Effector memory CD4-positive, alpha-beta T cell (primary cell): Measurements from ENCODE around the gene CD4.
A peak's percentile ranks its signal among the peaks of the same experiment; 100 is the strongest.
"Not testable (repeated sequence)": the region's sequence is repeated elsewhere in the genome, so short reads cannot be mapped to it uniquely, and the experiment has no call there.

ENCODE experiments used
- DNase-seq, 3 donors: peaks; one replicate each; pipeline ENCODE4 v3.0.0-alpha.2; 2020
- H3K27ac ChIP-seq: 2 replicates; pipeline ENCODE4 v1.7.0; 2013; ENCODE audit warnings: mild to moderate bottlenecking, low read length, moderate library complexity; ENCODE audit not compliant: insufficient read depth, poor library complexity, severe bottlenecking
- H3K27me3 ChIP-seq: replicated peaks from 2 replicates; pipeline ENCODE4 v1.7.0; 2013; ENCODE audit warnings: mild to moderate bottlenecking, low read length; ENCODE audit not compliant: insufficient read depth, control insufficient read depth, poor library complexity, severe bottlenecking
- H3K36me3 ChIP-seq: 2 replicates; pipeline ENCODE4 v1.7.0; 2013; ENCODE audit warnings: mild to moderate bottlenecking, low read length, moderate library complexity; ENCODE audit not compliant: control insufficient read depth, insufficient read depth
- H3K4me1 ChIP-seq: 2 replicates; pipeline ENCODE4 v1.7.0; 2013; ENCODE audit warnings: low read length, mild to moderate bottlenecking; ENCODE audit not compliant: control insufficient read depth, insufficient read depth, poor library complexity, severe bottlenecking
- H3K4me3 ChIP-seq: 2 replicates; pipeline ENCODE4 v1.7.0; 2013; ENCODE audit warnings: low read length, low read depth, mild to moderate bottlenecking; ENCODE audit not compliant: insufficient read depth, poor library complexity, severe bottlenecking
- H3K9me3 ChIP-seq: 2 replicates; pipeline ENCODE4 v1.7.0; 2013; ENCODE audit warnings: mild to moderate bottlenecking, low read length, moderate library complexity; ENCODE audit not compliant: control insufficient read depth

CD4 gene

DNA sequence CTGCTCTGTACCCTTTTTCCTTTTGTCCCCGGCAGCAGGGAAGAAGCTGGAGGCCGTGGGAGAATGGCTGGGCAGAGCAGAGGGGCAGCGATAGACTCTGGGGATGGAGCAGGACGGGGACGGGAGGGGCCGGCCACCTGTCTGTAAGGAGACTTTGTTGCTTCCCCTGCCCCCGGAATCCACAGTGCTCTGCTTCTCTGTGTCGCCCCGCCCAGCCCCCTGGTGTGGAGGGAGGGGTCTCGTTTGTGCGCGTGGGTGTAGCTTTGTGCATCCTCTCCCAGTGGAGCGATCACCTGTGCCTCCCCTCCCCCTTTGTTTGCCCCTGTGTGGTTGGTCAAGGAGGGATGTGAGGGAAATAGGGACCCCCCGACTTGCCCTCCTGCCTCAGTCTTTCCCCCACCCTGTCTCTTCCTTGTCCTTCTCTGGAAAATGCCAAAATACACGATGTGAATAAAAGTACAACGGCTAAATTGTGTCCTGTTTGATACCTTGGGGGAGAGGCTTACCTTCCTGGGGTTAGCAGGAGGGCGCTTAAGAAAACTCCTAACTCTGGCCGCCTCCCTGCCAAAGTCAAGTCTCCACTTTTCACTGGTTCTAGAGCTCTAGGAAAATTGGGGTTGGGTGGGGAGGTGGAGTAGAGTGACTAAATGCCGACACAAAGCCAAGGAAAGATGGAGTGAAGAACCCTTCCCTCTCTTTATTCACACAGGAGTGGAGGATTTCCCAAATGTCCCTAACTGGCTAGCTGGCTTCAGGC lies 77.0 kb downstream of the CD4 start:
- no peaks in the 10 kb centered on the region for H3K9me3 ChIP-seq
- H3K36me3 ChIP-seq: peaks cover 38% of the 10 kb centered on the region
- H3K27ac ChIP-seq: peak overlapping the region; percentile 79
- no peak for DNase-seq
- H3K4me3 ChIP-seq: peak overlapping the region; percentile 93
- H3K27me3 ChIP-seq: no peaks in the 10 kb centered on the region
- H3K4me1 ChIP-seq: peaks cover 34% of the 10 kb centered on the region

DNA sequence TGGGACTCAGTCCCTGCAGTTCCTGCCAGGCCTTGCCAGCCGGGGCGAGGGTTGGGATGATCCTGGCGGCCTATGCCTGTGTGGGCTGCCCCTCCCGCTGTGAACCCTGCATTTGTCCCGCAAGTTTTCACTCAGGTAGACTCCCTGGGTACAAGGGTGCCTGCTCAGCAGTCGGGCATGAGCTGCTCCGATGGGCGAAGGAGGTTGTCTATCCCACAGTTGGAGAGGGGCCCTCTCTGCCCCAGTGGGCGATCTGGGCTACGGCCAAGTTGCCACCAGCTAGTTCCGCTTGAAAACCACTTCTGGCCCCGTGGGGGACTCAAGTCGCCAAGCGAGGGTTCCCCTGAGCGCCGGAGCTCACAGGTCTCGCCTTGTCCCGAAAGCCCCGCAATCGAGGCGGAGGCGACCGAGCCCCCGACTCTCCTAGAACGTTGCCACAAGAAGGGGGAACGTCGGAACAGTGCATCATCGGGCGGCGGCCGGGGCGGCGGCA lies 77.6 kb downstream of the CD4 start:
- Histone ChIP-seq H3K9me3 (no peaks in the 10 kb centered on the region), H3K36me3 (peaks cover 31% of the 10 kb centered on the region), H3K27ac (peak overlapping the region; percentile 79), H3K4me1 (peaks cover 40% of the 10 kb centered on the region), H3K27me3 (no peaks in the 10 kb centered on the region), H3K4me3 (peak overlapping the region; percentile 93)
- DNase-seq: no peak

DNA sequence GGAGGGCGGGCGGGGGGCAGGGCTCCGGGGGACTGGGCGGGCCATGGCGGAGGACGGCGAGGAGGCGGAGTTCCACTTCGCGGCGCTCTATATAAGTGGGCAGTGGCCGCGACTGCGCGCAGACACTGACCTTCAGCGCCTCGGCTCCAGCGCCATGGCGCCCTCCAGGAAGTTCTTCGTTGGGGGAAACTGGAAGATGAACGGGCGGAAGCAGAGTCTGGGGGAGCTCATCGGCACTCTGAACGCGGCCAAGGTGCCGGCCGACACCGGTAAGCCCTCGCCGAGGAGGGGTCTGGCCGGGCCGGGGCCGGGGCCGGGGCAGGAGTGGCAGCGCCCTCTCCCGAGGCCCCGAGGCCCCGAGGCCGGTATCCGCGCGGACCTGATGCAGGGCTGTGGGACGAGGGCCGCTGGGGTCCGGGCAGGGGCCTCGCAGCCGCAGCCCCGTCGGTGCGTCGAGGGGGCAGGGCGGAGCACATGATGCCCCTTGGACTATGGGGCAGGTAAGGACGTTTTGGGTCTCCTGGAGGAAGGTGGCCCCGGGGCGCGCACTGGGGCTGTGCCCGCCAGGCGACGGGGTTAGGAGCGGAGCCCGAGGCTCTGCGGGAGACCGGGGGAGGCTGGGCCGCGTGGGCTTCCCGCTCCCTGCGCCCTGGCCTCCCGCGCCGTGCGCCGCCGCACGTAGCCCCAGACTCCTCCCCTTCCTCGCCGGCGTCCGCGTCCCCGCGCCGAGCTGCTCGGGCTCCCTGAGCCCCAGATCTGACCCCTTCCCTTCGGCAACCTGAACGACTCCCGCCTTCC lies 78.3 kb downstream of the CD4 start, which contains the start of gene TPI1:
TPI1 (plus strand) TSS at position 119 of the 798 bp plus-strand sequence; CDS start at position 155, 36 bp downstream.
- Histone ChIP-seq H3K27ac (peak within 1 kb of the TSS; percentile 79), H3K4me3 (peak within 1 kb of the TSS; percentile 93), H3K36me3 (peaks cover 28% of the 10 kb centered on the region), H3K27me3 (no peaks in the 10 kb centered on the region), H3K4me1 (peaks cover 44% of the 10 kb centered on the region), H3K9me3 (no peaks in the 10 kb centered on the region)
- peak; percentile 66 to 79 (median 75) for DNase-seq

DNA sequence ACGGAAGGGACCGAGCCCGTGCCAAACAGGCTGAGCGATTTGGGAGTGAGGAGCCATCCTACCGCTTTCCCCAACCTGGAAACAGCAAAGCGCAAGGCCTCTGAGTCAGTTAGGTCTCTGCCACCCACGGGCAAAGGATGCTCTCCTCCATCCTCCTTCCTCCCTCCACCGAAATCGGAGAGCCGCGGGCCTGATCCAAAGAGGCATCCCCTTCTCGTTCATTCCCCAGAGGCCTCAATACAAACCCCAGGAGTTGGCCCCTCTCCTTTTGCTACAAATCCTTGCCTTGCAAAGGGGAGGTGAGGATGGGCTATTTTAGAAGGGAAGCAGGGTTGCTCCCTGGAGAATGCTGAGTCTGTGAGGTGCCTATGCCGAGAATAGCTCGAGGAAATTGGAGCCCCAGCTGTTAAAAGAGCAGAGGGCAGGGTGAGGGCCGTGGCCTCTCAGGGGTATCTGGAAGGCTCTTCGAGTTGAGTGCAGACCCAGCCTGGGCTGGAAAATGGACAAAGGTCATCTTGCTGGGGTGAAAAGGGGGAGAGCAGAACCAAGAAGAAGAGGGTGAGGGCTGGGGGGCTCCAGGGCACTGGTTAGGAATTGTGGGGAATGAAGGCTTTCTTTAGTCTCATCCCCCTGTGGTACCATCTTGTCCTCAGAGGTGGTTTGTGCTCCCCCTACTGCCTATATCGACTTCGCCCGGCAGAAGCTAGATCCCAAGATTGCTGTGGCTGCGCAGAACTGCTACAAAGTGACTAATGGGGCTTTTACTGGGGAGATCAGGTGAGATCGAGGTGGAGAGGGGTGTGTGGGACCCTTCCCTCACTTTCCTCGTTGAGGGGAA lies 79.1 kb downstream of the CD4 start:
- peaks cover 20% of the 10 kb centered on the region for H3K36me3 ChIP-seq
- H3K27ac ChIP-seq: peak overlapping the region; percentile 79
- H3K27me3 ChIP-seq: no peaks in the 10 kb centered on the region
- DNase-seq: no peak
- H3K4me3 ChIP-seq: peak overlapping the region; percentile 93
- no peaks in the 10 kb centered on the region for H3K9me3 ChIP-seq
- peaks cover 44% of the 10 kb centered on the region for H3K4me1 ChIP-seq

DNA sequence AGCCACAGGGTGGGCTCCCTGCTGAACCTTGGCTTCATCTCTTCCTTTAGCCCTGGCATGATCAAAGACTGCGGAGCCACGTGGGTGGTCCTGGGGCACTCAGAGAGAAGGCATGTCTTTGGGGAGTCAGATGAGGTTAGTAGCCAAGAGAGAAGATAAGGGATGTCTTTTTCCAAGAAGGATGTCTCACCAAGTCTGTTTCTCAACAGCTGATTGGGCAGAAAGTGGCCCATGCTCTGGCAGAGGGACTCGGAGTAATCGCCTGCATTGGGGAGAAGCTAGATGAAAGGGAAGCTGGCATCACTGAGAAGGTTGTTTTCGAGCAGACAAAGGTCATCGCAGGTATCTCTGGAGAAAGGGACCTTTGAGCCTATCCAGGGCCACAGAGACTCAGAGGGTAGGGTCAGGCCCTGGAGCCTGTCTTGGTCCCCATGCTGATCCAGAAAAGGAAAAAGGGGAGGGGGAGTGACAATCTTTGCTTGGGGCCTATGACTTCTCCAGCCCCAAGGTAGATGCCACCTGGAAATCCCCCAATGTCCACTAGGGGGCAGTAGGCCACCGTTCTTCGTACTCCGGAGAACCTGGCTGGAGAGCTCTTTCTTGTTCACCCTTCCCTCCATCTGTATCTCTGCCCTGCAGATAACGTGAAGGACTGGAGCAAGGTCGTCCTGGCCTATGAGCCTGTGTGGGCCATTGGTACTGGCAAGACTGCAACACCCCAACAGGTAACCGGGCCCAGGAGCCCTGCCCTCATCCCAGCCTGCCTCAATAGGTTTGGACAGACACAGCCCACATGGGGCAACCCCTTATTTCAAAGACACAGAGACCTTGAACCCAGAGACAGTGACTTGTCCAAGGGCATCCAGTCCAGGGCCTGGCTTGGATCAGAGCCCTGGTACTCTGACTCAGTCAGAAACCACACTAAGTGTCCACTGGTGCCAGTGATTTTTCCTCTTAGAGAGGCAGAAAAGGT lies 80.0 kb downstream of the CD4 start:
- Histone ChIP-seq H3K4me3 (no peak overlapping the region), H3K4me1 (peaks cover 44% of the 10 kb centered on the region), H3K36me3 (peaks cover 12% of the 10 kb centered on the region)

DNA sequence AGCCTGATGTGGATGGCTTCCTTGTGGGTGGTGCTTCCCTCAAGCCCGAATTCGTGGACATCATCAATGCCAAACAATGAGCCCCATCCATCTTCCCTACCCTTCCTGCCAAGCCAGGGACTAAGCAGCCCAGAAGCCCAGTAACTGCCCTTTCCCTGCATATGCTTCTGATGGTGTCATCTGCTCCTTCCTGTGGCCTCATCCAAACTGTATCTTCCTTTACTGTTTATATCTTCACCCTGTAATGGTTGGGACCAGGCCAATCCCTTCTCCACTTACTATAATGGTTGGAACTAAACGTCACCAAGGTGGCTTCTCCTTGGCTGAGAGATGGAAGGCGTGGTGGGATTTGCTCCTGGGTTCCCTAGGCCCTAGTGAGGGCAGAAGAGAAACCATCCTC lies 81.0 kb downstream of the CD4 start:
- H3K4me3 ChIP-seq, H3K9me3 ChIP-seq, DNase-seq, H3K27ac ChIP-seq, H3K27me3 ChIP-seq: not testable (repeated sequence)
- Histone ChIP-seq H3K36me3 (peaks cover 12% of the 10 kb centered on the region), H3K4me1 (peaks cover 44% of the 10 kb centered on the region)

More for the DNA sequence above, 80.0 kb downstream of the CD4 start:
- Histone ChIP-seq H3K27me3 (no peaks in the 10 kb centered on the region), H3K27ac (peak overlapping the region; percentile 79), H3K9me3 (no peaks in the 10 kb centered on the region)
- DNase-seq: peak; percentile 66 to 79 (median 69)
